Neural cell (in vitro differentiated cells): ENCODE data around the gene UGT1A4. TPM values are rescaled to one million over a fixed set of nuclear protein-coding genes. Genes with fewer than 3 reads are reported as not detected.

ENCODE experiments used
- H2AFZ ChIP-seq: fragments of 200-600, 300-800 bp; sonication (generic), shearing (Covaris generic); 2 replicates; pipeline ENCODE4 v1.6.0; 2014; ENCODE audit warnings: low read depth, mild to moderate bottlenecking, antibody characterized with exemption, low read length, moderate library complexity
- H3F3A ChIP-seq: fragments of 200-600 bp; shearing (Covaris generic); 2 replicates; pipeline ENCODE4 v1.6.1; 2016; ENCODE audit warnings: mild to moderate bottlenecking, moderate library complexity, mixed read lengths, antibody characterized with exemption, low read length; ENCODE audit not compliant: insufficient read depth, poor library complexity, severe bottlenecking
- H3K27ac ChIP-seq: fragments of 200-600, 300-800 bp; sonication (generic), shearing (Covaris generic); 2 replicates; pipeline ENCODE4 v1.5.1; 2014; ENCODE audit warnings: mild to moderate bottlenecking, low read length, moderate library complexity
- H3K27me3 ChIP-seq: fragments of 300-800, 200-600 bp; sonication (generic), shearing (Covaris generic); 2 replicates; pipeline ENCODE4 v1.6.0; 2014; ENCODE audit warnings: mild to moderate bottlenecking, low read depth, low read length, moderate library complexity; ENCODE audit not compliant: insufficient read depth
- H3K36me3 ChIP-seq: fragments of 300-800, 200-600 bp; sonication (generic), shearing (Covaris generic); 2 replicates; pipeline ENCODE4 v1.5.1; 2014; ENCODE audit warnings: mild to moderate bottlenecking, antibody characterized with exemption, low read length, moderate library complexity; ENCODE audit not compliant: insufficient read depth
- H3K4me2 ChIP-seq: fragments of 300-800, 200-600 bp; sonication (generic), shearing (Covaris generic); 2 replicates; pipeline ENCODE4 v1.6.0; 2014; ENCODE audit warnings: mild to moderate bottlenecking, low read length
- H3K4me3 ChIP-seq: fragments of 300-800, 200-600 bp; sonication (generic), shearing (Covaris generic); 2 replicates; pipeline ENCODE4 v1.5.1; 2014; ENCODE audit warnings: mild to moderate bottlenecking, low read length, moderate library complexity
- H3K79me2 ChIP-seq: fragments of 200-600 bp; shearing (Covaris generic); replicated peaks from 2 replicates; pipeline ENCODE4 v1.6.0; 2014; ENCODE audit warnings: mild to moderate bottlenecking, low read length, moderate library complexity; ENCODE audit not compliant: insufficient read depth
- H3K9ac ChIP-seq: fragments of 300-800, 200-600 bp; sonication (generic), shearing (Covaris generic); 2 replicates; pipeline ENCODE4 v1.6.1; 2016; ENCODE audit warnings: mild to moderate bottlenecking, low read length, mixed read lengths
- H3K9me2 ChIP-seq: fragments of 200-600 bp; shearing (Covaris generic); 2 replicates; pipeline ENCODE4 v1.6.1; 2016; ENCODE audit warnings: mild to moderate bottlenecking, low read length, mixed read lengths; ENCODE audit not compliant: insufficient read depth
- H3K9me3 ChIP-seq: fragments of 200-600, 300-800 bp; sonication (generic), shearing (Covaris generic); 2 replicates; pipeline ENCODE4 v1.6.1; 2016; ENCODE audit warnings: mild to moderate bottlenecking, mixed run types, low read length, moderate library complexity, mixed read lengths
- H4K20me1 ChIP-seq: fragments of 200-600 bp; shearing (Covaris generic); 2 replicates; pipeline ENCODE4 v1.6.1; 2016; ENCODE audit warnings: mild to moderate bottlenecking, mixed run types; ENCODE audit not compliant: insufficient read depth
- MXI1 ChIP-seq: fragments of 450-650 bp; conservative IDR thresholded peaks from 2 replicates; pipeline ENCODE4 v1.6.1; 2014; ENCODE audit warnings: antibody characterized with exemption, mild to moderate bottlenecking; ENCODE audit not compliant: poor library complexity, severe bottlenecking
- POLR2AphosphoS5 ChIP-seq: IDR thresholded peaks from 2 replicates; pipeline ENCODE4 v1.6.1; 2012
- RAD21 ChIP-seq: fragments of 450-650 bp; conservative IDR thresholded peaks from 2 replicates; pipeline ENCODE4 v1.6.1; 2014; ENCODE audit warnings: antibody characterized with exemption, mild to moderate bottlenecking, moderate library complexity
- REST ChIP-seq: IDR thresholded peaks from 2 replicates; pipeline ENCODE4 v1.6.1; 2012; ENCODE audit warnings: borderline replicate concordance
- SMC3 ChIP-seq: fragments of 450-650 bp; conservative IDR thresholded peaks from 2 replicates; pipeline ENCODE4 v1.6.1; 2014; ENCODE audit warnings: antibody characterized with exemption, mild to moderate bottlenecking, moderate library complexity; ENCODE audit not compliant: poor library complexity
- TAF1 ChIP-seq: IDR thresholded peaks from 2 replicates; pipeline ENCODE4 v1.6.1; 2012; ENCODE audit warnings: low read depth
- polyA plus RNA-seq: library from polyadenylated mRNA; depleted of rRNA; stranded (reverse); fragments of >200 nt; gene quantifications from 2 replicates; pipeline ENCODE4 v1.2.3, GENCODE V29; 2014
- TF ChIP-seq, protein P1 (sequence below): fragments of 450-650 bp; IDR thresholded peaks from 2 replicates; pipeline ENCODE4 v1.5.1; 2014; ENCODE audit warnings: antibody characterized with exemption, mild to moderate bottlenecking, moderate library complexity; ENCODE audit not compliant: poor library complexity, severe bottlenecking

The UGT1A4 gene
- polyA plus RNA-seq, 1 donor from 2014 or later, result not detected

GRCh38 chr2:233796254-233796653 lies 77.7 kb downstream of the UGT1A4 start:
- H3K36me3 ChIP-seq, result no peaks in the 10 kb centered on the region
- TF ChIP-seq MXI1 (no peak), TAF1 (no peak), SMC3 (no peak), POLR2AphosphoS5 (no peak)
- TF ChIP-seq, protein P1, sequence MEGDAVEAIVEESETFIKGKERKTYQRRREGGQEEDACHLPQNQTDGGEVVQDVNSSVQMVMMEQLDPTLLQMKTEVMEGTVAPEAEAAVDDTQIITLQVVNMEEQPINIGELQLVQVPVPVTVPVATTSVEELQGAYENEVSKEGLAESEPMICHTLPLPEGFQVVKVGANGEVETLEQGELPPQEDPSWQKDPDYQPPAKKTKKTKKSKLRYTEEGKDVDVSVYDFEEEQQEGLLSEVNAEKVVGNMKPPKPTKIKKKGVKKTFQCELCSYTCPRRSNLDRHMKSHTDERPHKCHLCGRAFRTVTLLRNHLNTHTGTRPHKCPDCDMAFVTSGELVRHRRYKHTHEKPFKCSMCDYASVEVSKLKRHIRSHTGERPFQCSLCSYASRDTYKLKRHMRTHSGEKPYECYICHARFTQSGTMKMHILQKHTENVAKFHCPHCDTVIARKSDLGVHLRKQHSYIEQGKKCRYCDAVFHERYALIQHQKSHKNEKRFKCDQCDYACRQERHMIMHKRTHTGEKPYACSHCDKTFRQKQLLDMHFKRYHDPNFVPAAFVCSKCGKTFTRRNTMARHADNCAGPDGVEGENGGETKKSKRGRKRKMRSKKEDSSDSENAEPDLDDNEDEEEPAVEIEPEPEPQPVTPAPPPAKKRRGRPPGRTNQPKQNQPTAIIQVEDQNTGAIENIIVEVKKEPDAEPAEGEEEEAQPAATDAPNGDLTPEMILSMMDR, result no peak
- H3K79me2 ChIP-seq, result no peaks in the 10 kb centered on the region
- H3K4me3 ChIP-seq, result no peak overlapping the region
- no peak overlapping the region for H3K27ac ChIP-seq
- no peak overlapping the region for H3K4me2 ChIP-seq
- H3K27me3 ChIP-seq, result no peaks in the 10 kb centered on the region
- H3F3A ChIP-seq, result no peaks in the 10 kb centered on the region
- no peaks in the 10 kb centered on the region for H3K9me3 ChIP-seq
- no peaks in the 10 kb centered on the region for H3K9me2 ChIP-seq
- H2AFZ ChIP-seq, result no peak overlapping the region
- H3K9ac ChIP-seq, result no peak overlapping the region
- no peaks in the 10 kb centered on the region for H4K20me1 ChIP-seq

DNA sequence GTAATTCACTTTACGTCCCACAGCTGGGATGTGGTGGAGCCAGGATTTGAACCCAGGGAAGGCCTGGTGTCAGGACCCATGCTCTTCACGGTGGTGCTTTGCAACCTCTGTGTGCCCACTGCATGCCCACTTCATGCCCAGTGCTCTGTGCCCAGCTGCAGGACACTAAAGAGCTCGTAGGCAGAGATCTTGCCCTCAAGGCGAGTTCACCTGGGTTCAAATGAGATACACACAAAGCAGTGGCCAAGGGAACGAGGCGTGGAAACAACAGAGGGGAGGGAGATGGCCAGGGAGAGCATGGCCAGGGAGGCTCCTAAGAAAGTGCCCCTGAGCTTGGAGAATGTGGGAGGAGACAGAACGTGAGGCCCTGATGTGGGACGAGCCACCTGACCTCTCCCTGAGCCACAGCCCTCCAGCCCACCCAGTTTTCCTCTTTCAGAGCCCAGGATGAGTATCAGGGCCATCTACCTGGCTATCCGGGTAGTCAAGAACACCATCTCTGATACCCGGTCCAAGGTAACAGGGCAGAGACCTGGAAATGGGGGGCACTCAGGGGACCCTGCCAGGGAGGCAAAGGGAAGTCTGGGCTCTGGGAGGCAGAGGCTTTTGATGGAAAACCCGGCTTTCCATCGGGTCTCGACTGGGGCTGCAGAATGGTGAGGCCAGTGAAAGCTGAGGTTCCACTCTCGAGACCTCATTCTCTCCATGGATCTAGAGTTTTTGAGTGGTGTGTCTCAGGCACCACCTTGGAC lies 80.0 kb downstream of the UGT1A4 start:
- Histone ChIP-seq H3K27ac (no peak overlapping the region), H2AFZ (no peak overlapping the region)
- TF ChIP-seq RAD21 (no peak), REST (no peak), TAF1 (no peak), POLR2AphosphoS5 (no peak)

DNA sequence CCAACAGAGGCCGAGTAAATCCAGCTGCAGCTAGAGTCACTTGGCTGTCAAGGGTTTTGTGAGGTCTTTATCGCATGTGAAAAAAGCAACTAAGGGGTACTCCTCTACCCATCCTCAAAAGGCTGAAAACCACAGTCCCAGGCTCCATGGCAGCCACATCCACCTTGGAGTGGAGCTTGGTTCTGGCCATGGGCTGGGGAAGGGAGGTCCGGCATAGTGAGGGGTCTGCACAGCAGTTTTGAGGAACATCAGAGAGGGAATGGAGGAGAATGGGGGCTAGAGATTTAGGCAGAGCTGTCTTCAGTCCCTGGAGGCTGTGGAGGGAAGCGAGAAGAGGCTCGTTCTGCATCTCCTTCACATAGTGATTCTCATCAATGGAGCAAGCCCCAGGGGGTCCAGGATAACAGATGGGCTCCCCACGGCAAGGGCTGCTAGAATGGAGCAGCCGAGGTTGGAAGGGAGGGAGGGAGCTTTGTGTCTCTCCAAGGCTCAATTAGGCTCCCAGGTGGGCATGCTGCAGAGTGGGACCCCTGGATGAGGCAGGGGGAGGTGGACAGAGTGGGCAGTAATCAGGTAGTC lies 80.6 kb downstream of the UGT1A4 start:
- Histone ChIP-seq H3K4me2 (no peak overlapping the region), H3K27me3 (no peaks in the 10 kb centered on the region), H3F3A (no peaks in the 10 kb centered on the region), H3K9me2 (no peaks in the 10 kb centered on the region), H3K9ac (no peak overlapping the region), H3K79me2 (no peaks in the 10 kb centered on the region), H3K9me3 (no peaks in the 10 kb centered on the region), H3K4me3 (no peak overlapping the region), H4K20me1 (no peaks in the 10 kb centered on the region), H3K27ac (no peak overlapping the region), H3K36me3 (no peaks in the 10 kb centered on the region), H2AFZ (no peak overlapping the region)
- TF ChIP-seq POLR2AphosphoS5 (no peak), RAD21 (no peak), REST (no peak), TAF1 (no peak)
- TF ChIP-seq, protein P1, result no peak

More for the DNA sequence above, 80.0 kb downstream of the UGT1A4 start:
- Histone ChIP-seq H3K9ac (no peak overlapping the region), H3K27me3 (no peaks in the 10 kb centered on the region), H3K36me3 (no peaks in the 10 kb centered on the region), H3K79me2 (no peaks in the 10 kb centered on the region), H3K4me2 (no peak overlapping the region), H3K9me2 (no peaks in the 10 kb centered on the region), H3F3A (no peaks in the 10 kb centered on the region), H3K9me3 (no peaks in the 10 kb centered on the region), H4K20me1 (no peaks in the 10 kb centered on the region), H3K4me3 (no peak overlapping the region)
